Measurements from ENCODE around the gene CRADD.

CRADD gene

DNA sequence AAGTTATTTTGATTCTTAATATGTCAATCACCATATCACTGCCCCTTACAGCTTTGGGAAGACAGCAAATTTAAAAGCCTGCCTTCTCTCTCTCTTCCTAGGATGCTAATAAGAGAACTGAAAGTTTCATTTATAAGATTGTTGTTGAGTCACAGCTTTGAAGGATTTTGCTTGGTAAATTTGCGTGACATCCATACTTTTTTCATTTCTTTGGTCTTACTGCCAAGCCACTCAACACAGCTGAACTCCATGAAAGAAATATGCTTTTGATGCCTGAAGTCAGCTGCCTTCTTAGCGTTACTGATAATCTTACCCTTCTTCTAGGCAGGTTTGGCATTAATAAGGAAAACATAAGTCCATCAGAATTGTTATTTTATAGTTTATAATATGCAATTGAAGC, 155.0 kb downstream of the CRADD start:
- no peaks in the 10 kb centered on the region for H3K27me3 ChIP-seq (ENCODE audit: control insufficient read depth, insufficient read depth, low read length)
- H3K4me1 ChIP-seq (ENCODE audit: control insufficient read depth, insufficient read depth, low read length) = peaks cover 6% of the 10 kb centered on the region; the same call in 1 of the 2 replicates
- no peak overlapping the region for H3K4me3 ChIP-seq (ENCODE audit: low read depth, low read length)
- H3K27ac ChIP-seq (ENCODE audit: low read depth, low read length) = no peak overlapping the region
- no peak overlapping the region for H3K9ac ChIP-seq (ENCODE audit: low read length)
- H3K36me3 ChIP-seq (ENCODE audit: control insufficient read depth, insufficient read depth, low read length) = no peaks in the 10 kb centered on the region
- no peaks in the 10 kb centered on the region for H3K9me3 ChIP-seq (ENCODE audit: control insufficient read depth, insufficient read depth, low read depth, low read length)

DNA sequence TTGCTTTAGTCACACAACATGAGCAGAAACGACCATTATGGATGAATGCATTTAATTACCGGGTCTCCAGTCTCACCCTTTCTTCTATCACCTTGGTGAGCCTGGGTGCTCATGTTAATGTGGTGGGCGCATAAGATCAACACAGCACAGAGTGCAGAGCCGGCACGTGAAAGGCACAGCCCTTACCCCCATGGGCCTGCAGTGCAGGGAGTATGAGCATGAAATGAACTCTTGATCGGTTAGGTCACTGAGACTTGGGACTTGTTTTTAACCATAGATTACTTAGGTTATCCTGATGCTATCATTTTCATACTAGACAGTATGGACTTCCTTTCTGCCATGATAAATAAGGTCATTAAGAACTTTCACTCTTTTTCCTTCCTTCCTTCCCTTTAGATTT, 156.8 kb downstream of the CRADD start:
- Histone ChIP-seq H3K9me3 (ENCODE audit: control insufficient read depth, insufficient read depth, low read depth, low read length) (no peaks in the 10 kb centered on the region), H3K27me3 (ENCODE audit: control insufficient read depth, insufficient read depth, low read length) (no peaks in the 10 kb centered on the region), H3K27ac (ENCODE audit: low read depth, low read length) (no peak overlapping the region), H3K4me1 (ENCODE audit: control insufficient read depth, insufficient read depth, low read length) (peaks cover 5% of the 10 kb centered on the region; the same call in 1 of the 2 replicates), H3K4me3 (ENCODE audit: low read depth, low read length) (no peak overlapping the region), H3K9ac (ENCODE audit: low read length) (no peak overlapping the region), H3K36me3 (ENCODE audit: control insufficient read depth, insufficient read depth, low read length) (no peaks in the 10 kb centered on the region)

DNA sequence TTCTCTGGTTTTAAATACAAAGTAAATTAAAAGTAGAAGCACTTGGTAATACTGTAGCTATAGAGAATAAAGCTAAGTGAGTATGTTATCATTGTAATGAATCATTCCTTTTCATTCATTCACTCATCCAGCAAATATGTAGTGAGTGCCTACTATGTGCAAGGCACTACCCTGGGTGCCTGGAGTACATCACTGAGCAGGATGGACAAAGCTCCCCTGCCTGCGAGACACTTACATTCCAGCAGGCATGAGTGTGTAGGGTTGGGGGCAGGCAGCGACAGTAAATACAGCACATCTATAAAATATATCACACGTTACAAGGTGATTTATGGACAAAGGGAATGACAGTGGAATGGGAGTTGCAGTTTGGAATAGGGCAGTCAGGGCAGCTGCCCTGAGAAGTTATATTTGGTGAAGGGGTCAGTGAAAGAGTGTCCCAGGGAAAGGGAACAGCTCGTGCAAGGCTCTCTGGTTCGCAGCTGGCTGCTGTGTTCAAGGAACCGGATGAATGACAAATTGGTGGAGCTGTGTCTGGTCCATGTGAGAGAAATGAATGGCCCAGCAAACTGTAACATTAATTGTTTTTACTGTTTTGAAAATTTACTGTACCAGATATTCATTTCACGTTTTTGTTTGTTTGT, 159.6 kb downstream of the CRADD start:
- H3K27ac ChIP-seq (ENCODE audit: low read depth, low read length) = no peak overlapping the region
- no peaks in the 10 kb centered on the region for H3K27me3 ChIP-seq (ENCODE audit: control insufficient read depth, insufficient read depth, low read length)
- H3K36me3 ChIP-seq (ENCODE audit: control insufficient read depth, insufficient read depth, low read length) = no peaks in the 10 kb centered on the region
- H3K9me3 ChIP-seq (ENCODE audit: control insufficient read depth, insufficient read depth, low read depth, low read length) = no peaks in the 10 kb centered on the region
- H3K4me3 ChIP-seq (ENCODE audit: low read depth, low read length) = no peak overlapping the region
- no peak overlapping the region for H3K9ac ChIP-seq (ENCODE audit: low read length)
- no peaks in the 10 kb centered on the region for H3K4me1 ChIP-seq (ENCODE audit: control insufficient read depth, insufficient read depth, low read length)

DNA sequence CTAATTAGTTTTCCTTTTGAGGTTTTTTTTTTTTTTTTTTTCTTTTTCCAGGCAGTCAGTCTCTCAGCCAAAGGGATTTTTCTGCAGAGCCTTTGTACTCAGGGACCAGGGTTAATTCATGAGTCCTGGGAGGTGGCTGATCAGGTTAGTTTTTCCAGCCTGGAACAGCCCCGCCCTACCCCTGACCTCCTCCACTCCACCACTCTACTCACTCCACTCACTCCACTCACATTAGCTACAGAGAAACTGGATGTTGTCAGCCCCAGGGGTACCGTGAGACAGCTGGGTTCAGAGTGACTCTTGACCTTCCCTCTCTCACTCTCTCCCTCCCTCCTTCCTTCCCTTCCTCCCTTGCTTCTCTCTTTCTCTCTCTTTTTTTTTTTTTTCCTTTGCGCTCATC, 161.0 kb downstream of the CRADD start:
- H3K4me3 ChIP-seq (ENCODE audit: low read depth, low read length) = no peak overlapping the region
- no peak overlapping the region for H3K9ac ChIP-seq (ENCODE audit: low read length)
- H3K27me3 ChIP-seq (ENCODE audit: control insufficient read depth, insufficient read depth, low read length) = no peaks in the 10 kb centered on the region
- H3K9me3 ChIP-seq (ENCODE audit: control insufficient read depth, insufficient read depth, low read depth, low read length) = no peaks in the 10 kb centered on the region
- H3K27ac ChIP-seq (ENCODE audit: low read depth, low read length) = no peak overlapping the region
- H3K4me1 ChIP-seq (ENCODE audit: control insufficient read depth, insufficient read depth, low read length) = no peaks in the 10 kb centered on the region
- no peaks in the 10 kb centered on the region for H3K36me3 ChIP-seq (ENCODE audit: control insufficient read depth, insufficient read depth, low read length)

DNA sequence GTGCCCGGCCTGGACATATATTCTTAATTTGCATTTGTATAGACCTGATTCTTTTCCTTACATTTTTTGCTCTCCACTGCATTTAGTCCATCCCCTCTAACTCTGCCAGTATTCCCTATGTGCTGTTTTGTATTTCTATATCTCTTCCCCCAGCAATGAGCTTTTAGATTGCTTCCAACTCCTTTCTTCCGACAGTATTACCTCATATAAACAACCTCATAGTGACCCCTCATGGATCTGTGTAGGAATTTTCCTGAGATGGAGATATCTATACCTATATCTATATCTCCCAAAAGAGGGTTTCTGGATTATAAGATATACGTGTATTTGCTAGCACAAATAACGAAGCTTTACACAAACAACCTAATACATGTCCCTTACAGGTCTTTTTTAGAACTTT, 161.9 kb downstream of the CRADD start:
- no peaks in the 10 kb centered on the region for H3K4me1 ChIP-seq (ENCODE audit: control insufficient read depth, insufficient read depth, low read length)
- H3K27me3 ChIP-seq (ENCODE audit: control insufficient read depth, insufficient read depth, low read length) = no peaks in the 10 kb centered on the region
- no peak overlapping the region for H3K9ac ChIP-seq (ENCODE audit: low read length)
- no peaks in the 10 kb centered on the region for H3K36me3 ChIP-seq (ENCODE audit: control insufficient read depth, insufficient read depth, low read length)
- no peak overlapping the region for H3K4me3 ChIP-seq (ENCODE audit: low read depth, low read length)
- H3K27ac ChIP-seq (ENCODE audit: low read depth, low read length) = no peak overlapping the region
- H3K9me3 ChIP-seq (ENCODE audit: control insufficient read depth, insufficient read depth, low read depth, low read length) = no peaks in the 10 kb centered on the region

DNA sequence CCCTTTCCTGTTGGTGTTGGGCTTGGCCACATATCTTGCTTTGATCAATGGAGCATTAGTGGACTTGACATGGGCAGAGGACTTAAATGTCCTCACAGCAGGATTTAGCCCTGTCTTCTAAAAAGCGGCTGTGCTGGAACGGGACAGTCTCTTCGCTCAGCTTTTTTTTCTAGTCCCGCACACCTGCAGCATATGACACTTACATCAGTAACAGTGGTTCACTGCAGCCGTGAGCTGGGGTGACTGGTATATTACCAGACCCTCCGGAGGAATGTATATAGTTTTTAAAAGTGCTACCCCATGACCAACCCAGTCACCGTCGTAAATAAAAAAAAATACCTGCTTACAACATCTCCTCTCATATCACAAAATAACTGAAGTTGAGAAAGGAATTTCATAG, 164.5 kb downstream of the CRADD start:
- Histone ChIP-seq H3K4me1 (ENCODE audit: control insufficient read depth, insufficient read depth, low read length) (no peaks in the 10 kb centered on the region), H3K9ac (ENCODE audit: low read length) (no peak overlapping the region), H3K27me3 (ENCODE audit: control insufficient read depth, insufficient read depth, low read length) (no peaks in the 10 kb centered on the region), H3K9me3 (ENCODE audit: control insufficient read depth, insufficient read depth, low read depth, low read length) (no peaks in the 10 kb centered on the region), H3K4me3 (ENCODE audit: low read depth, low read length) (no peak overlapping the region), H3K27ac (ENCODE audit: low read depth, low read length) (no peak overlapping the region), H3K36me3 (ENCODE audit: control insufficient read depth, insufficient read depth, low read length) (no peaks in the 10 kb centered on the region)

DNA sequence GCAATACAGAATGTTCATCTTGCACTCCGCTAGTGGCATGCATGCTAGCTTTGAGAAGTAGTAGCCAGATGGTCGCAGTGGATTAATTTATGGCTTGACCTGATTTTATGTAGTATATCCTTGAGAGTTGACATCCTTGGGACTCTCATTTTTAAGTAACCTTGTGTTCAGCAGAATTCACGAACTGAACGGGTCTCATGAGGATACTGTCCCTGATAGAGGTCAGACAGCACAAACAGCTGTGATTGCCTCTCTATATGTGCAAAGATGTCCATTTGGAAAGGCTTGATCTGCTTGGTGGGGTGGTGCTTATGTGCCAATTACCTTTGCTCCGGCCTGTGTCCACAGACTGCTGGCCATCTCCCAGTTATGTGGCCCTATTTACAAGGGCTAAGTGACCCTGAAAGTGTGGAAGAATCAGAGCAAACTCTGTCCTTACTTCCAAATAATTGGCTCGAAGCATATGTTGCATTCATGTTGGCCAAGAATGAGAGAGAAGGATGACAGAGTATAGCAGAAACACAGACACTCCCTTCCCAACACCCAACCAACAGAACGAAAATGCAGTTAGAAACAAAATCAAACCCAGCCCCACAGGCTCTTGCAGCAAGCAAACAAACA, 167.1 kb downstream of the CRADD start:
- Histone ChIP-seq H3K27ac (ENCODE audit: low read depth, low read length) (no peak overlapping the region), H3K4me3 (ENCODE audit: low read depth, low read length) (no peak overlapping the region), H3K4me1 (ENCODE audit: control insufficient read depth, insufficient read depth, low read length) (no peaks in the 10 kb centered on the region), H3K9ac (ENCODE audit: low read length) (no peak overlapping the region), H3K9me3 (ENCODE audit: control insufficient read depth, insufficient read depth, low read depth, low read length) (no peaks in the 10 kb centered on the region), H3K27me3 (ENCODE audit: control insufficient read depth, insufficient read depth, low read length) (no peaks in the 10 kb centered on the region), H3K36me3 (ENCODE audit: control insufficient read depth, insufficient read depth, low read length) (no peaks in the 10 kb centered on the region)

DNA sequence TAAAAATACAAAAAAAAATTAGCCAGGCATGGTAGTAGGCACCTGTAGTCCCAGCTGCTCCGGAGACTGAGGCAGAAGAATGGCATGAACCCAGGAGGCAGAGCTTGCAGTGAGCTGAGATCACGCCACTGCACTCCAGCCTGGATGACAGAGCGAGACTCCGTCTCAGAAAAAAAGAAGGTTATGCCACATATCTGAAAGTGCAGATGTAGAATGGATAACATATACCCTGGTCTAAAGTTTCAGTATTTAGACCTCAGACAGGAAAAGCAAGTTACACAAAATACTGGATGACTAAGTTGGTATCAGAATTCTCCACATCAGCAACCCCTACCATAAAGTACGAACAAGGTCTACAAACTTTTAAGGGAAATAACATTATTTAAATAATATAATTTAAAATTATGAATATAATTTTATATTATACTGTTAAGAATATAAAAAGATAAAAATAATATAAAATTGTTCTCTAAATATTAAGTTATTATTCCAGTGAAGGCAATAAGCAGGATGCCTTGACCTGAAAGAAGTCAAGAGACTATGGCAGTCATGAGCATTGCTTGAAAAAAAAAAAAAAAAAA, 169.9 kb downstream of the CRADD start:
- Histone ChIP-seq H3K4me1 (ENCODE audit: control insufficient read depth, insufficient read depth, low read length) (peaks cover 3% of the 10 kb centered on the region; the same call in 1 of the 2 replicates), H3K36me3 (ENCODE audit: control insufficient read depth, insufficient read depth, low read length) (no peaks in the 10 kb centered on the region), H3K4me3 (ENCODE audit: low read depth, low read length) (no peak overlapping the region), H3K27me3 (ENCODE audit: control insufficient read depth, insufficient read depth, low read length) (no peaks in the 10 kb centered on the region), H3K9ac (ENCODE audit: low read length) (no peak overlapping the region), H3K9me3 (ENCODE audit: control insufficient read depth, insufficient read depth, low read depth, low read length) (no peaks in the 10 kb centered on the region), H3K27ac (ENCODE audit: low read depth, low read length) (no peak overlapping the region)

DNA sequence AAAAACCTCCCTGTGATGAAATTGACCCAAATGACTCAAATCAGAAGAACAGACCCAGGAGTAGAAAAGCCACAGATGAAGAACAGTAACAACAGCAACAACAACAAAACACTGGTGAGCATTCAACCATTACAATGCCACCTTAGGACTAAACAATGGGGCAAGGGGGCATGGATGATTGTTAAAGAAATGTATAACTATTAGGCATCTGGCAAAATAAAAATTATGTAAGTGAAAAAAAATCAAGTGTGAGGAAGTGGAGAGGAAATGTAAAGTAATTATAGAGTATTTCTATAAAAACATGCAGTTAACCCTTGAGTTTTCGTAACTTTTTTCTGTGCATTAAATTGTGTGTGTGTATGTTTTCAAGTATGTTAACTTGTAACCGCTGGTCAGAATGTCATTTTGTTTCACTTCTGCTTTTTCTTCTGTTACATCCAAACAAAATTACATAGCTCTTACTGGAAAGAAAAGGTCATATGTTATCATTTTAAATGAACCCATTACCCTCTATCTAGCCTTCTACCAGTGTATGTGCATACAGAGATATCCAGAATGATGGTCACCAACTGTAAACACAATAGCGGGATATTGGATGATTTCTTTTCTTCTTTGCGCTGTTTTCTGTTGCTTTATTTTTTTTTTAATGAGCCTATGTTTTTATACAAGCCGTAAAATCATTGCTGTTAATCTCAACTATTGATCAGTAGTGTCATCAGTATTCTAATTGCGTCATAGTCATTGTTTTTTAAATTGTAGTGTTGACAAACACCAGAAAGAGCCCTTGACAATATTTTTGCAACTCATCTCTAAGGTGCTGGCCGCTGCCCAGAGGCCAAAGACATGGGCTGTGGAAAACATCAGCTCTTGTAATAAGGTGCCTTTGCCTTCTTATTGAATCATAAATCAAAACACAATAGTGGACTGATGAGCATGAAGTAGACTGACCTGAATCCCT, 170.6 kb downstream of the CRADD start:
- H3K36me3 ChIP-seq (ENCODE audit: control insufficient read depth, insufficient read depth, low read length) = no peaks in the 10 kb centered on the region
- no peak overlapping the region for H3K4me3 ChIP-seq (ENCODE audit: low read depth, low read length)
- H3K27ac ChIP-seq (ENCODE audit: low read depth, low read length) = no peak overlapping the region
- H3K9ac ChIP-seq (ENCODE audit: low read length) = no peak overlapping the region
- H3K9me3 ChIP-seq (ENCODE audit: control insufficient read depth, insufficient read depth, low read depth, low read length) = no peaks in the 10 kb centered on the region
- peaks cover 3% of the 10 kb centered on the region; the same call in 1 of the 2 replicates for H3K4me1 ChIP-seq (ENCODE audit: control insufficient read depth, insufficient read depth, low read length)
- H3K27me3 ChIP-seq (ENCODE audit: control insufficient read depth, insufficient read depth, low read length) = no peaks in the 10 kb centered on the region

DNA sequence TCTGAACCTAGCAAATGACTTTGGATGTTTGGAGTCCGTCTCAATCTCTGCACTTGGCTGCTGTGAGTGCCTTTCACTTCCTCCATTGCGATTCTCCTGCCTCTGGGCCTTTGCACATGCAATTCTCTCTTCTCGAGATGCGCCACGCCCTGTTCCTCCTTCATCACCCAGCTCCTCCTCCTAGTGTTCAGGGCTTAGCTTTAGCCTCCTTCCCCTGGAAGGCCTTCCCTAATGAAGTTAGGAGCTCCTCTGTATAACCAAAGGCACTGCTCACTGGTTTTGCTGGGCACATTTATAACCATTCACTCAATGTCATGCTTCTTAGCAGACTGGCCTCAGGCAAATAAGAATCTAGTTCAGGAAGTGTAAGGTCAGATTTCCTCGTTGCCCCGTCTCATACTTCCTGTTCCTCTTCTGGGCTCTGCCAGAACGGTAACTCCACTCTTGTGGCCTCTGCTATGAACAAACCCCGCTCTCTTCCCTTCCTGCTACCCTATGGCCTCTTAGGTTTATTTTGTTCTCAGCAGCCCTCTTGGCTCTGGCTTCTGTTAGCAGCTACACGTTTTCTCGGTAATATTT, 171.4 kb downstream of the CRADD start:
- Histone ChIP-seq H3K9me3 (ENCODE audit: control insufficient read depth, insufficient read depth, low read depth, low read length) (no peaks in the 10 kb centered on the region), H3K9ac (ENCODE audit: low read length) (no peak overlapping the region), H3K27ac (ENCODE audit: low read depth, low read length) (no peak overlapping the region), H3K4me1 (ENCODE audit: control insufficient read depth, insufficient read depth, low read length) (peaks cover 3% of the 10 kb centered on the region; the same call in 1 of the 2 replicates), H3K36me3 (ENCODE audit: control insufficient read depth, insufficient read depth, low read length) (no peaks in the 10 kb centered on the region), H3K4me3 (ENCODE audit: low read depth, low read length) (no peak overlapping the region), H3K27me3 (ENCODE audit: control insufficient read depth, insufficient read depth, low read length) (no peaks in the 10 kb centered on the region)
